GM12873 (cell line): ENCODE data around the gene PAXIP1.

Experiments used
- CTCF ChIP-seq: IDR thresholded peaks from 2 replicates; pipeline ENCODE4 v1.5.1; 2012; ENCODE audit warnings: low read depth, mild to moderate bottlenecking, moderate library complexity, low read length, control low read depth; ENCODE audit not compliant: insufficient read depth; ENCODE audit errors: missing control alignments

Gene PAXIP1

GRCh38 chr7:155003092-155003375, at the start of gene PAXIP1:
Gene PAXIP1, minus strand, starts transcription at chr7:155003124. Its CDS starts 195 bp downstream, at chr7:155002929.
- TF ChIP-seq CTCF = no peak

DNA sequence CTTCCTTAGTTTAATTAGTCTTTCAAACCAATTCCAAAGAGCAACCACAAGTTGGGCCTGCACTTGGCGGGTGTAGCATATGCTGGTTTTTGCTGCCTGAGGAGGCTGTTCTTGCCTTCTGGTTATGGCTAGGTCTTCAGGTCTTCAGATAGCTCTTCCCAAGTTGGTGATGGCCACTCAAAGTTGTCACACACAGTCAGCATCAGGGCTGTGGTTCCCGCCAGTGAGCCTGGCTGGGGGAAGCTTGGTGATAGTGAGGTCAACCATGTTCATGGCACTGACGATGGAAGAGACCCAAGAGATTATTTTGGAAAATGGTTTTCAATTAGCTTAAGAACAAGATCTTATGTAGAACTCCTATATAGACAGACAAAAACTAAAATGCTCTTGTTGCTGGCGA, 48.4 kb upstream of the PAXIP1 start:
- no peak for TF ChIP-seq CTCF

DNA sequence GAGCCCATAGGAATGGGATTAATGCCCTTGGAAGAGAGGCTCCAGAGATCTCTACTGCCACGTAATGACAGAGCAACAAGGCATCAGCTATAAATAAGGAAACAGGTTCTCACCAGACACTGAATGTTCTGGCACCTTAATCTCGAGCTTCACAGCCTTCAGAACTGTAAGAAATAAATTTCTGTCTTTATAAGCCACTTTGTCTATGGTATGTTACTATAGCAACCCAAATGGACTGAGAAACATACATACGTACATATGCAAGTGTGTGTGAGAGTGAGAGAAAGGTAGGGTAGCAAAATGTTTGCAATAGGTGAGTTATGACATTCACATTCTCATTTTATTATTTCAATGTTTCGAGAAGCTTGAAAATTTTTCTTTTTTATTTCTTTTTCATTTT, 45.1 kb upstream of the PAXIP1 start:
- no peak for TF ChIP-seq CTCF

- no peak for TF ChIP-seq CTCF
Observed at GRCh38 chr7:155043756-155044155, 40.8 kb upstream of the PAXIP1 start.

DNA sequence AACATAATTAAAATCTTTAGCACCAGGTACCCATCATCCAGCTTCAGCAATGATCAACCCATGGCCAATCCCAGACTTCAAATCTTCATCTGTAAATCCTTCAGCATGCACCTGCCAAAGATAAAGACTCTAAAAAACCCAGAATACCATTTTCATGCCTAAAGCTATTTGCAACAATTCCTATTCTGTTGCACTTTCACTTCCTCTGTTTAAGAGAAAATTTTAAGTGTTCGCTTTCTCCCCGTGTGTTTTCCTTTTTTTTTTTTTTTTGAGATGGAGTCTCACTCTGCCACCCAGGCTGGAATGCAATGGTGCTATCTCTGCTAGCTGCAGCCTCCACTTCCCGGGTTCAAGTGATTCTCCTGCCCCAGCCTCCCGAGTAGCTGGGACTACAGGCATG, 35.4 kb upstream of the PAXIP1 start:
- TF ChIP-seq CTCF = no peak

GRCh38 chr7:155032978-155033377, 30.1 kb upstream of the PAXIP1 start:
- TF ChIP-seq CTCF = no peak

- no peak for TF ChIP-seq CTCF
Observed at GRCh38 chr7:155027879-155028278, 25.0 kb upstream of the PAXIP1 start.

DNA sequence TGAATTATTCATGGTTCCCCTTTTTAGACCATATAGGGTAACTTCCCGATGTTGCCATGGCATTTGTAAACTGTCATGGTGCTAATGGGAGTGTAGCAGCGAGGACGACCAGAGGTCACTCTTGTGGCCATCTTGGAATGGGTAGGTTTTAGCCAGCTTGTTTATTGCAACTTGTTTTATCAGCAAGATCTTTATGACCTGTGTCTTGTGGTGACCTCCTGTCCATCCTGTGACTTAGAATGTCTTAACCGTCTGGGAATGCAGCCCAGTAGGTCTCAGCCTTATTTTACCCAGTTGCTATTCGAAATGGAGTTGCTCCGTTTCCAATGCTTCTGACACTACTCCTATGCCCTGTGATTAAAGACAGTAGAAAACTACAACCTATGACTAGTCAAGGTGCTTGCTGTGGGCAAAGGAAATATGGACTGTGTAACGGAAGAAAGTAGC, 18.8 kb upstream of the PAXIP1 start:
- TF ChIP-seq CTCF = no peak
